ENCODE data around the gene SFTPB.

DNA sequence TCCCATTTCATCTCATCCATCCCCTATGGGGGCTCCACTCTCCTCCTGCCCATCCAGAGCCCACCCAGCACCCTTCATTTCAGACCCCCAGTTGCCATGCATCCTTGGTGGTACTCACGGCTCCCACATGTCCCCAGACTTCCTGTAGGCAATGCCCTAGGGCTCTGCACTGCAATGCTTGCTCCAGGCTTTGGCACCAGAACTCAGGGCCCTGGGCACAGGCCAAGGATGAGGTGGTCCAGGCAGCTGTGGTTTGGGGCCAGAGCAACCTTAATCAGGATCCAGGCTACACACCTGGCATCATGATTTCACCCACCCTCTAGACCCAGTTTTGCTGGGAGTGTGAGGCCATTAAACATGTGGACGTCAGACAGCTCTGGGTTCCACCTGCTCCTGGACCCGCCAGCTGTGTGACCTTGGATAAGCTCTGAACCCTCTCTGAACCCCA is 414 bp downstream of the SFTPB start:
- TF ChIP-seq, protein P1, sequence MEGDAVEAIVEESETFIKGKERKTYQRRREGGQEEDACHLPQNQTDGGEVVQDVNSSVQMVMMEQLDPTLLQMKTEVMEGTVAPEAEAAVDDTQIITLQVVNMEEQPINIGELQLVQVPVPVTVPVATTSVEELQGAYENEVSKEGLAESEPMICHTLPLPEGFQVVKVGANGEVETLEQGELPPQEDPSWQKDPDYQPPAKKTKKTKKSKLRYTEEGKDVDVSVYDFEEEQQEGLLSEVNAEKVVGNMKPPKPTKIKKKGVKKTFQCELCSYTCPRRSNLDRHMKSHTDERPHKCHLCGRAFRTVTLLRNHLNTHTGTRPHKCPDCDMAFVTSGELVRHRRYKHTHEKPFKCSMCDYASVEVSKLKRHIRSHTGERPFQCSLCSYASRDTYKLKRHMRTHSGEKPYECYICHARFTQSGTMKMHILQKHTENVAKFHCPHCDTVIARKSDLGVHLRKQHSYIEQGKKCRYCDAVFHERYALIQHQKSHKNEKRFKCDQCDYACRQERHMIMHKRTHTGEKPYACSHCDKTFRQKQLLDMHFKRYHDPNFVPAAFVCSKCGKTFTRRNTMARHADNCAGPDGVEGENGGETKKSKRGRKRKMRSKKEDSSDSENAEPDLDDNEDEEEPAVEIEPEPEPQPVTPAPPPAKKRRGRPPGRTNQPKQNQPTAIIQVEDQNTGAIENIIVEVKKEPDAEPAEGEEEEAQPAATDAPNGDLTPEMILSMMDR (tag by site-specific recombination; IDR thresholded peaks at IDR 0.05), result no peak
- TF ChIP-seq MEIS1 (CRISPR knock-in tag; IDR thresholded peaks at IDR 0.05; ENCODE audit: borderline replicate concordance), result no peak
